Lung microvascular endothelial cell (primary cell): ENCODE measurements around the gene TMEM81. TPM values are rescaled to one million over a fixed set of nuclear protein-coding genes. Genes with fewer than 3 reads are reported as not detected.

Experiments used
- DNase-seq, 2 donors: peaks; one replicate each; pipeline versions ENCODE4 v3.0.0 to v3.0.0-alpha.2; 2010; ENCODE audit warnings: low read depth in 2 of 2
- total RNA-seq: library from RNA; depleted of rRNA; stranded (reverse); fragments of >200 nt; gene quantifications from 2 replicates; pipeline ENCODE4 v1.2.1, GENCODE V29; 2014

The TMEM81 gene
- 0.87 and 2.0 TPM in 2 replicates for total RNA-seq

- DNase-seq: no peak
Measured at GRCh38 chr1:205084360-205084759, at the start of gene TMEM81. TSS of gene TMEM81 (minus strand) at chr1:205084460. CDS start at chr1:205084320, 140 bp downstream.

- no peak for DNase-seq
Measured at GRCh38 chr1:205133287-205133686, 49.0 kb upstream of the TMEM81 start.

- no peak for DNase-seq
Measured at GRCh38 chr1:205129447-205130029, 45.3 kb upstream of the TMEM81 start.

- no peak for DNase-seq
Measured at GRCh38 chr1:205128050-205128449, 43.8 kb upstream of the TMEM81 start.

GRCh38 chr1:205127646-205128045 lies 43.4 kb upstream of the TMEM81 start:
- DNase-seq: no peak

GRCh38 chr1:205124726-205125125 lies 40.5 kb upstream of the TMEM81 start:
- DNase-seq: no peak

GRCh38 chr1:205122489-205122882 lies 38.2 kb upstream of the TMEM81 start:
- peak in 1 of 2 donors; percentile 54 for DNase-seq

GRCh38 chr1:205121660-205122488 lies 37.6 kb upstream of the TMEM81 start, which contains the start of gene RBBP5:
TSS of gene RBBP5 (minus strand) at chr1:205121978. CDS start at chr1:205121873, 105 bp downstream.
- DNase-seq: peak; percentile 98 to 99

- no peak for DNase-seq
Measured at GRCh38 chr1:205118752-205119151, 34.5 kb upstream of the TMEM81 start.

- DNase-seq: no peak
Measured at GRCh38 chr1:205111354-205111753, 27.1 kb upstream of the TMEM81 start.

- no peak for DNase-seq
Measured at GRCh38 chr1:205109711-205110110, 25.5 kb upstream of the TMEM81 start.

- no peak for DNase-seq
Measured at GRCh38 chr1:205109269-205109668, 25.0 kb upstream of the TMEM81 start.

GRCh38 chr1:205108464-205108863 lies 24.2 kb upstream of the TMEM81 start:
- no peak for DNase-seq

GRCh38 chr1:205107327-205107726 lies 23.1 kb upstream of the TMEM81 start:
- no peak for DNase-seq

GRCh38 chr1:205102404-205102803 lies 18.1 kb upstream of the TMEM81 start:
- DNase-seq: no peak

GRCh38 chr1:205098242-205098641 lies 14.0 kb upstream of the TMEM81 start:
- no peak for DNase-seq

- DNase-seq: no peak
Measured at GRCh38 chr1:205095422-205095821, 11.2 kb upstream of the TMEM81 start.

GRCh38 chr1:205091043-205091740 lies 6.9 kb upstream of the TMEM81 start:
- DNase-seq: peak in 1 of 2 donors; percentile 59

GRCh38 chr1:205088341-205088740 lies 4.1 kb upstream of the TMEM81 start:
- DNase-seq: no peak

GRCh38 chr1:205082431-205082830 lies 1.8 kb downstream of the TMEM81 start:
- DNase-seq: no peak

- DNase-seq: no peak
Measured at GRCh38 chr1:205077934-205078311, 6.3 kb downstream of the TMEM81 start.
